ENCODE results near the gene TSSK3. TPM values are rescaled to one million over a fixed set of nuclear protein-coding genes. Genes with fewer than 3 reads are reported as not detected.

The TSSK3 gene
- total RNA-seq, 1 donor from 2014 or later = 1.6 TPM

GRCh38 chr1:32361308-32361673, 1.0 kb upstream of the TSSK3 start:
- Mint-ChIP-seq H3K27me3 (ENCODE audit: unreplicated experiment) (peaks cover 22% of the 10 kb centered on the region), H3K4me1 (ENCODE audit: low read depth, unreplicated experiment) (peaks cover 17% of the 10 kb centered on the region), H3K27ac (ENCODE audit: unreplicated experiment) (no peak overlapping the region), H3K4me3 (ENCODE audit: unreplicated experiment) (no peak overlapping the region), H3K36me3 (ENCODE audit: unreplicated experiment) (peaks cover 9% of the 10 kb centered on the region), H3K9me3 (ENCODE audit: unreplicated experiment) (peaks cover 14% of the 10 kb centered on the region)
- TF ChIP-seq CTCF (IDR thresholded peaks at IDR 0.05; ENCODE audit: partially characterized antibody, unreplicated experiment) = no peak
- DNase-seq = no peak

- peaks cover 14% of the 10 kb centered on the region for H3K9me3 Mint-ChIP-seq (ENCODE audit: unreplicated experiment)
- peaks cover 9% of the 10 kb centered on the region for H3K36me3 Mint-ChIP-seq (ENCODE audit: unreplicated experiment)
- H3K27ac Mint-ChIP-seq (ENCODE audit: unreplicated experiment) = no peak overlapping the region
- peak; percentile 61 for DNase-seq
- H3K4me1 Mint-ChIP-seq (ENCODE audit: low read depth, unreplicated experiment) = peaks cover 17% of the 10 kb centered on the region
- H3K27me3 Mint-ChIP-seq (ENCODE audit: unreplicated experiment) = peaks cover 22% of the 10 kb centered on the region
- peak overlapping the region; percentile 64 for H3K4me3 Mint-ChIP-seq (ENCODE audit: unreplicated experiment)
- peak; percentile 27 for TF ChIP-seq CTCF (IDR thresholded peaks at IDR 0.05; ENCODE audit: partially characterized antibody, unreplicated experiment)
Measured at GRCh38 chr1:32361674-32362473, 465 bp upstream of the TSSK3 start.

- TF ChIP-seq CTCF (IDR thresholded peaks at IDR 0.05; ENCODE audit: partially characterized antibody, unreplicated experiment) = no peak
- Mint-ChIP-seq H3K9me3 (ENCODE audit: unreplicated experiment) (peaks cover 14% of the 10 kb centered on the region), H3K4me1 (ENCODE audit: low read depth, unreplicated experiment) (peaks cover 16% of the 10 kb centered on the region), H3K27ac (ENCODE audit: unreplicated experiment) (no peak overlapping the region), H3K36me3 (ENCODE audit: unreplicated experiment) (peaks cover 9% of the 10 kb centered on the region), H3K27me3 (ENCODE audit: unreplicated experiment) (peaks cover 18% of the 10 kb centered on the region), H3K4me3 (ENCODE audit: unreplicated experiment) (peak overlapping the region; percentile 38)
- DNase-seq = no peak
Measured at GRCh38 chr1:32363713-32364112, 1.4 kb downstream of the TSSK3 start.

- no peak for DNase-seq
- Mint-ChIP-seq H3K4me3 (ENCODE audit: unreplicated experiment) (no peak overlapping the region), H3K27me3 (ENCODE audit: unreplicated experiment) (peaks cover 17% of the 10 kb centered on the region), H3K9me3 (ENCODE audit: unreplicated experiment) (peaks cover 12% of the 10 kb centered on the region), H3K36me3 (ENCODE audit: unreplicated experiment) (peaks cover 9% of the 10 kb centered on the region), H3K27ac (ENCODE audit: unreplicated experiment) (no peak overlapping the region), H3K4me1 (ENCODE audit: low read depth, unreplicated experiment) (peaks cover 14% of the 10 kb centered on the region)
- no peak for TF ChIP-seq CTCF (IDR thresholded peaks at IDR 0.05; ENCODE audit: partially characterized antibody, unreplicated experiment)
Measured at GRCh38 chr1:32364836-32365235, 2.5 kb downstream of the TSSK3 start.

GRCh38 chr1:32365445-32365844, 3.1 kb downstream of the TSSK3 start:
- Mint-ChIP-seq H3K27me3 (ENCODE audit: unreplicated experiment) (peaks cover 14% of the 10 kb centered on the region), H3K4me1 (ENCODE audit: low read depth, unreplicated experiment) (peaks cover 12% of the 10 kb centered on the region), H3K36me3 (ENCODE audit: unreplicated experiment) (peaks cover 9% of the 10 kb centered on the region), H3K9me3 (ENCODE audit: unreplicated experiment) (peaks cover 11% of the 10 kb centered on the region), H3K4me3 (ENCODE audit: unreplicated experiment) (no peak overlapping the region), H3K27ac (ENCODE audit: unreplicated experiment) (no peak overlapping the region)
- no peak for DNase-seq
- TF ChIP-seq CTCF (IDR thresholded peaks at IDR 0.05; ENCODE audit: partially characterized antibody, unreplicated experiment) = no peak
